Neural cell (in vitro differentiated cells): ENCODE results near the gene GSG1L. TPM values are rescaled to one million over a fixed set of nuclear protein-coding genes. Genes with fewer than 3 reads are reported as not detected.
"Not testable (repeated sequence)": the region's sequence is repeated elsewhere in the genome, so short reads cannot be mapped to it uniquely, and the experiment has no call there.

Experiments used
- H2AFZ ChIP-seq: fragments of 200-600, 300-800 bp; sonication (generic), shearing (Covaris generic); 2 replicates; pipeline ENCODE4 v1.6.0; 2014; ENCODE audit warnings: low read depth, mild to moderate bottlenecking, antibody characterized with exemption, low read length, moderate library complexity
- H3F3A ChIP-seq: fragments of 200-600 bp; shearing (Covaris generic); 2 replicates; pipeline ENCODE4 v1.6.1; 2016; ENCODE audit warnings: mild to moderate bottlenecking, moderate library complexity, mixed read lengths, antibody characterized with exemption, low read length; ENCODE audit not compliant: insufficient read depth, poor library complexity, severe bottlenecking
- H3K27ac ChIP-seq: fragments of 200-600, 300-800 bp; sonication (generic), shearing (Covaris generic); 2 replicates; pipeline ENCODE4 v1.5.1; 2014; ENCODE audit warnings: mild to moderate bottlenecking, low read length, moderate library complexity
- H3K27me3 ChIP-seq: fragments of 300-800, 200-600 bp; sonication (generic), shearing (Covaris generic); 2 replicates; pipeline ENCODE4 v1.6.0; 2014; ENCODE audit warnings: mild to moderate bottlenecking, low read depth, low read length, moderate library complexity; ENCODE audit not compliant: insufficient read depth
- H3K36me3 ChIP-seq: fragments of 300-800, 200-600 bp; sonication (generic), shearing (Covaris generic); 2 replicates; pipeline ENCODE4 v1.5.1; 2014; ENCODE audit warnings: mild to moderate bottlenecking, antibody characterized with exemption, low read length, moderate library complexity; ENCODE audit not compliant: insufficient read depth
- H3K4me2 ChIP-seq: fragments of 300-800, 200-600 bp; sonication (generic), shearing (Covaris generic); 2 replicates; pipeline ENCODE4 v1.6.0; 2014; ENCODE audit warnings: mild to moderate bottlenecking, low read length
- H3K4me3 ChIP-seq: fragments of 300-800, 200-600 bp; sonication (generic), shearing (Covaris generic); 2 replicates; pipeline ENCODE4 v1.5.1; 2014; ENCODE audit warnings: mild to moderate bottlenecking, low read length, moderate library complexity
- H3K79me2 ChIP-seq: fragments of 200-600 bp; shearing (Covaris generic); replicated peaks from 2 replicates; pipeline ENCODE4 v1.6.0; 2014; ENCODE audit warnings: mild to moderate bottlenecking, low read length, moderate library complexity; ENCODE audit not compliant: insufficient read depth
- H3K9ac ChIP-seq: fragments of 300-800, 200-600 bp; sonication (generic), shearing (Covaris generic); 2 replicates; pipeline ENCODE4 v1.6.1; 2016; ENCODE audit warnings: mild to moderate bottlenecking, low read length, mixed read lengths
- H3K9me2 ChIP-seq: fragments of 200-600 bp; shearing (Covaris generic); 2 replicates; pipeline ENCODE4 v1.6.1; 2016; ENCODE audit warnings: mild to moderate bottlenecking, low read length, mixed read lengths; ENCODE audit not compliant: insufficient read depth
- H3K9me3 ChIP-seq: fragments of 200-600, 300-800 bp; sonication (generic), shearing (Covaris generic); 2 replicates; pipeline ENCODE4 v1.6.1; 2016; ENCODE audit warnings: mild to moderate bottlenecking, mixed run types, low read length, moderate library complexity, mixed read lengths
- H4K20me1 ChIP-seq: fragments of 200-600 bp; shearing (Covaris generic); 2 replicates; pipeline ENCODE4 v1.6.1; 2016; ENCODE audit warnings: mild to moderate bottlenecking, mixed run types; ENCODE audit not compliant: insufficient read depth
- EP300 ChIP-seq: fragments of 450-650 bp; conservative IDR thresholded peaks from 2 replicates; pipeline ENCODE4 v1.6.1; 2014; ENCODE audit warnings: antibody characterized with exemption, mild to moderate bottlenecking, moderate library complexity; ENCODE audit not compliant: poor library complexity, severe bottlenecking
- EZH2 ChIP-seq: fragments of 200-600, 300-800 bp; shearing (Covaris generic), sonication (generic); IDR thresholded peaks from 2 replicates; pipeline ENCODE4 v1.6.1; 2014; ENCODE audit warnings: antibody characterized with exemption, low read length, borderline replicate concordance, mild to moderate bottlenecking; ENCODE audit not compliant: insufficient read depth, poor library complexity, severe bottlenecking
- MXI1 ChIP-seq: fragments of 450-650 bp; conservative IDR thresholded peaks from 2 replicates; pipeline ENCODE4 v1.6.1; 2014; ENCODE audit warnings: antibody characterized with exemption, mild to moderate bottlenecking; ENCODE audit not compliant: poor library complexity, severe bottlenecking
- POLR2AphosphoS5 ChIP-seq: IDR thresholded peaks from 2 replicates; pipeline ENCODE4 v1.6.1; 2012
- RAD21 ChIP-seq: fragments of 450-650 bp; conservative IDR thresholded peaks from 2 replicates; pipeline ENCODE4 v1.6.1; 2014; ENCODE audit warnings: antibody characterized with exemption, mild to moderate bottlenecking, moderate library complexity
- SMC3 ChIP-seq: fragments of 450-650 bp; conservative IDR thresholded peaks from 2 replicates; pipeline ENCODE4 v1.6.1; 2014; ENCODE audit warnings: antibody characterized with exemption, mild to moderate bottlenecking, moderate library complexity; ENCODE audit not compliant: poor library complexity
- TAF1 ChIP-seq: IDR thresholded peaks from 2 replicates; pipeline ENCODE4 v1.6.1; 2012; ENCODE audit warnings: low read depth
- polyA plus RNA-seq: library from polyadenylated mRNA; depleted of rRNA; stranded (reverse); fragments of >200 nt; gene quantifications from 2 replicates; pipeline ENCODE4 v1.2.3, GENCODE V29; 2014
- TF ChIP-seq, protein P1 (sequence below): fragments of 450-650 bp; IDR thresholded peaks from 2 replicates; pipeline ENCODE4 v1.5.1; 2014; ENCODE audit warnings: antibody characterized with exemption, mild to moderate bottlenecking, moderate library complexity; ENCODE audit not compliant: poor library complexity, severe bottlenecking
- TF ChIP-seq, protein P2 (sequence below): IDR thresholded peaks from 2 replicates; pipeline ENCODE4 v1.6.1; 2012; ENCODE audit warnings: borderline replicate concordance

The GSG1L gene
- polyA plus RNA-seq, 1 donor from 2014 or later = 0.85 TPM

DNA sequence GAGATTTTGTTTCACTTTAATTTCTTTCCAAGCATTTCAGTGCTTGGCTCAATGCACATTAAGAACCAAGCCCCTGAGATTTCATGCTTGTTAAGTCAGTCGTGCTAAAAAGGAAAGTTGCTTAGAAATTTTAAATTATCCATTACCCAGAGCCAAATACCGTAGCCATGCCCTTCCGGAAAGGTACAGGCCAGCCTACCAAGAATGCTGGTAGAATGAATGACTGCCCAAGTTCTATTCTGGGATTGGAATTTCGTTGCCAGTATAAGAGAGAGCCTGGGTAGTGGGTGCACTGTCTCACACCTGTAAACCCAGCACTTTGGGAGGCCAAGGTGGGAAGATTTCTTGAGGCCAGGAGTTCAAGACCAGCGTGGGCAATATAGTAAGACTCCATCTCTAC is 319.6 kb downstream of the GSG1L start:
- H4K20me1 ChIP-seq = no peaks in the 10 kb centered on the region
- no peak overlapping the region for H2AFZ ChIP-seq
- TF ChIP-seq RAD21 (no peak), POLR2AphosphoS5 (no peak), TAF1 (no peak)
- H3K27ac ChIP-seq = no peak overlapping the region
- H3K9me3 ChIP-seq = no peaks in the 10 kb centered on the region
- no peak overlapping the region for H3K4me3 ChIP-seq
- H3K9me2 ChIP-seq = no peaks in the 10 kb centered on the region
- H3F3A ChIP-seq = no peaks in the 10 kb centered on the region
- no peaks in the 10 kb centered on the region for H3K27me3 ChIP-seq
- H3K4me2 ChIP-seq = no peak overlapping the region
- no peaks in the 10 kb centered on the region for H3K36me3 ChIP-seq
- no peak overlapping the region for H3K9ac ChIP-seq
- H3K79me2 ChIP-seq = no peaks in the 10 kb centered on the region

DNA sequence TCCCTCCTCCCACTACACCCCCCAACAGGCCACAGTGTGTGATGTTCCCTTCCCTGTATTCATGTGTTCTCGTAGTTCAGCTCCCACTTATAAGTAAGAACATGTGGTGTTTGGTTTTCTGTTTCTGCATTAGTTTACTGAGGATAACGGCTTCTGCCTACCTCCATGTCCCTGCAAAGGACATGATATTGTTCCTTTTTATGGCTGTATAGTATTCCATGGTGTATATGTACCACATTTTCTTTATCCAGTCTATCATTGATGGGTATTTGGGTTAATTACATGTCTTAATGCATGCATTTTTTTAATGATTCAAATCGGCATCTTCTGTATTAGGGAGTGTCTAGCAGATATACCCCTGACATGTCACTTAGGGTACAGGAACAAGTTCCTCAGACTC is 320.5 kb downstream of the GSG1L start:
- not testable (repeated sequence) for H3F3A ChIP-seq, H3K4me2 ChIP-seq, H3K27me3 ChIP-seq, H3K9me3 ChIP-seq, H3K9me2 ChIP-seq, H4K20me1 ChIP-seq, H3K4me3 ChIP-seq, H3K79me2 ChIP-seq, H3K27ac ChIP-seq, H2AFZ ChIP-seq, H3K36me3 ChIP-seq, H3K9ac ChIP-seq

DNA sequence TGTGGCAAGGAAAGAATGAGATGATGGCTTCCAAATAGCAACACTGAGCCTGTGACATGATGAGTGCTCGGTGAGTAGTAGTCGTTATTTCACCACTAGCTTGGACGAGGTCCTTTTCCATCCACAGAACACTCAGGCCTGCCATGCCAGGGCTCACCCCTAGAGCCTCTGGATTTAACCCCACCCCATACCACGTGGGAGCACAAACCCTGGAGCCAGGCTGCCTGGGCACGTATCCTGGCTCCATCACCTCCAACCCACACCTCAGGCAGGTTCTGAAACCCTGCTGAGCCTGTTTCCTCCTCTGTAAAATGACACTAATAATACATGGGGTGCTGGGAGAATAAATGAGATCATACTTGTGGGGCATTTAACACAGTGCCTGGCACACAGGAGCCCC is 321.2 kb downstream of the GSG1L start:
- no peaks in the 10 kb centered on the region for H3K36me3 ChIP-seq
- TF ChIP-seq TAF1 (no peak), RAD21 (no peak), SMC3 (no peak)
- H3K27ac ChIP-seq = no peak overlapping the region
- no peaks in the 10 kb centered on the region for H4K20me1 ChIP-seq
- H3K9me2 ChIP-seq = no peaks in the 10 kb centered on the region
- H3K79me2 ChIP-seq = no peaks in the 10 kb centered on the region
- H3K27me3 ChIP-seq = no peaks in the 10 kb centered on the region
- H3K4me2 ChIP-seq = no peak overlapping the region
- no peak overlapping the region for H3K9ac ChIP-seq
- no peaks in the 10 kb centered on the region for H3K9me3 ChIP-seq
- no peak overlapping the region for H3K4me3 ChIP-seq
- H3F3A ChIP-seq = no peaks in the 10 kb centered on the region
- H2AFZ ChIP-seq = no peak overlapping the region

DNA sequence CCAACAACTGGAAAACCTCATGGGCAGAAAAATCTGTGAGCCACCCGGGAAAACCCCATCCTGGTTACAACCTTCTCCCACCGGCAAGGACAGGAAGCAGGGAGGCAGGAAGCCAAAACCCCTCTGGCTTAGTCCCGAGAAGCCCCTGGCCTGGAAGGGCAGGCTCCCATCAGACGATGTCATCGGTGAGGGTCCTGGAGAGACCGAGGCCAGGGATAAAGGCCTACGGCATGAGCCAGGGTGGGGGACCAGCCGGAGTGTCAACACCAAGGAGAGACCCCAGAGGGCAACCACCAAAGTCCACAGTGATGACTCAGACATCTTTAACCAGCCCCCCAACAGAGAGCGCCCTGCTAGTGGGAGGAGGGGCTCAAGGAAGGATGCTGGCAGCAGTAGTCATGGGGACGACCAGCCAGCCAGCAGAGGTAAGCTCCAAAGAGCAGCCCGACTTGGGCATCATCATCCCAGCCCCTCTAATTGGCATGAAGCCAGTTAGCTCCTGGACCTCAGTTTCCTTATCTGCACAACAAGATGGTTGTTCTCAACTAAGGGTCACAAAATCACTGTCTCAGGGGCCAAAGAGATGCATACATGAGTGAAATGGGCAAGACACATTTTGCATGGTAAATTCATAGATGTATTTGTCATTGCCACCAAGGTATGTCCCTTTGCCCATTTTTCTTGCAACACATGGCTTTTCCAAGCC is 322.9 kb downstream of the GSG1L start:
- no peaks in the 10 kb centered on the region for H3K27me3 ChIP-seq
- H4K20me1 ChIP-seq = no peaks in the 10 kb centered on the region
- H3K27ac ChIP-seq = no peak overlapping the region
- H3K4me2 ChIP-seq = no peak overlapping the region
- H3K4me3 ChIP-seq = no peak overlapping the region
- no peaks in the 10 kb centered on the region for H3K79me2 ChIP-seq
- H3K9ac ChIP-seq = no peak overlapping the region
- H3F3A ChIP-seq = no peaks in the 10 kb centered on the region
- H3K36me3 ChIP-seq = no peaks in the 10 kb centered on the region
- no peak overlapping the region for H2AFZ ChIP-seq
- H3K9me3 ChIP-seq = no peaks in the 10 kb centered on the region
- H3K9me2 ChIP-seq = no peaks in the 10 kb centered on the region
- TF ChIP-seq, protein P1, sequence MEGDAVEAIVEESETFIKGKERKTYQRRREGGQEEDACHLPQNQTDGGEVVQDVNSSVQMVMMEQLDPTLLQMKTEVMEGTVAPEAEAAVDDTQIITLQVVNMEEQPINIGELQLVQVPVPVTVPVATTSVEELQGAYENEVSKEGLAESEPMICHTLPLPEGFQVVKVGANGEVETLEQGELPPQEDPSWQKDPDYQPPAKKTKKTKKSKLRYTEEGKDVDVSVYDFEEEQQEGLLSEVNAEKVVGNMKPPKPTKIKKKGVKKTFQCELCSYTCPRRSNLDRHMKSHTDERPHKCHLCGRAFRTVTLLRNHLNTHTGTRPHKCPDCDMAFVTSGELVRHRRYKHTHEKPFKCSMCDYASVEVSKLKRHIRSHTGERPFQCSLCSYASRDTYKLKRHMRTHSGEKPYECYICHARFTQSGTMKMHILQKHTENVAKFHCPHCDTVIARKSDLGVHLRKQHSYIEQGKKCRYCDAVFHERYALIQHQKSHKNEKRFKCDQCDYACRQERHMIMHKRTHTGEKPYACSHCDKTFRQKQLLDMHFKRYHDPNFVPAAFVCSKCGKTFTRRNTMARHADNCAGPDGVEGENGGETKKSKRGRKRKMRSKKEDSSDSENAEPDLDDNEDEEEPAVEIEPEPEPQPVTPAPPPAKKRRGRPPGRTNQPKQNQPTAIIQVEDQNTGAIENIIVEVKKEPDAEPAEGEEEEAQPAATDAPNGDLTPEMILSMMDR = no peak
- TF ChIP-seq SMC3 (no peak), EP300 (no peak), EZH2 (no peak), POLR2AphosphoS5 (no peak), RAD21 (no peak), TAF1 (no peak), MXI1 (no peak)
- TF ChIP-seq, protein P2, sequence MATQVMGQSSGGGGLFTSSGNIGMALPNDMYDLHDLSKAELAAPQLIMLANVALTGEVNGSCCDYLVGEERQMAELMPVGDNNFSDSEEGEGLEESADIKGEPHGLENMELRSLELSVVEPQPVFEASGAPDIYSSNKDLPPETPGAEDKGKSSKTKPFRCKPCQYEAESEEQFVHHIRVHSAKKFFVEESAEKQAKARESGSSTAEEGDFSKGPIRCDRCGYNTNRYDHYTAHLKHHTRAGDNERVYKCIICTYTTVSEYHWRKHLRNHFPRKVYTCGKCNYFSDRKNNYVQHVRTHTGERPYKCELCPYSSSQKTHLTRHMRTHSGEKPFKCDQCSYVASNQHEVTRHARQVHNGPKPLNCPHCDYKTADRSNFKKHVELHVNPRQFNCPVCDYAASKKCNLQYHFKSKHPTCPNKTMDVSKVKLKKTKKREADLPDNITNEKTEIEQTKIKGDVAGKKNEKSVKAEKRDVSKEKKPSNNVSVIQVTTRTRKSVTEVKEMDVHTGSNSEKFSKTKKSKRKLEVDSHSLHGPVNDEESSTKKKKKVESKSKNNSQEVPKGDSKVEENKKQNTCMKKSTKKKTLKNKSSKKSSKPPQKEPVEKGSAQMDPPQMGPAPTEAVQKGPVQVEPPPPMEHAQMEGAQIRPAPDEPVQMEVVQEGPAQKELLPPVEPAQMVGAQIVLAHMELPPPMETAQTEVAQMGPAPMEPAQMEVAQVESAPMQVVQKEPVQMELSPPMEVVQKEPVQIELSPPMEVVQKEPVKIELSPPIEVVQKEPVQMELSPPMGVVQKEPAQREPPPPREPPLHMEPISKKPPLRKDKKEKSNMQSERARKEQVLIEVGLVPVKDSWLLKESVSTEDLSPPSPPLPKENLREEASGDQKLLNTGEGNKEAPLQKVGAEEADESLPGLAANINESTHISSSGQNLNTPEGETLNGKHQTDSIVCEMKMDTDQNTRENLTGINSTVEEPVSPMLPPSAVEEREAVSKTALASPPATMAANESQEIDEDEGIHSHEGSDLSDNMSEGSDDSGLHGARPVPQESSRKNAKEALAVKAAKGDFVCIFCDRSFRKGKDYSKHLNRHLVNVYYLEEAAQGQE = no peak
